Activated T-cell treated with anti-CD3 and anti-CD28 coated beads, Interleukin-2, amount 50 U/mL, for 48 hours (primary cell): ENCODE measurements around the gene ORC5.

Source experiments
- DNase-seq, 2 experiments: peaks; one replicate each; pipeline ENCODE4 v3.0.0-alpha.2; 2020

ORC5 gene

GRCh38 chr7:104124893-104125477 is 82.8 kb downstream of the ORC5 start:
- no peak for DNase-seq

GRCh38 chr7:104124469-104124868 is 83.3 kb downstream of the ORC5 start:
- no peak for DNase-seq

- no peak for DNase-seq
These were observed 84.0 kb downstream of the ORC5 start for GRCh38 chr7:104123786-104124185.

- DNase-seq, result no peak
These were observed 94.0 kb downstream of the ORC5 start for GRCh38 chr7:104113788-104114187.

GRCh38 chr7:104112623-104113022 is 95.2 kb downstream of the ORC5 start:
- no peak for DNase-seq

- no peak for DNase-seq
These were observed 96.5 kb downstream of the ORC5 start for GRCh38 chr7:104111271-104111670.

- DNase-seq, result no peak
These were observed 101.5 kb downstream of the ORC5 start for GRCh38 chr7:104106108-104106905.

- no peak for DNase-seq
These were observed 108.9 kb downstream of the ORC5 start for GRCh38 chr7:104098890-104099289.

GRCh38 chr7:104096683-104097082 is 111.1 kb downstream of the ORC5 start:
- no peak for DNase-seq

GRCh38 chr7:104093127-104093526 is 114.7 kb downstream of the ORC5 start:
- no peak for DNase-seq

- no peak for DNase-seq
These were observed 116.6 kb downstream of the ORC5 start for GRCh38 chr7:104091242-104091641.

GRCh38 chr7:104089612-104090011 is 118.2 kb downstream of the ORC5 start:
- DNase-seq, result no peak

- no peak for DNase-seq
These were observed 118.8 kb downstream of the ORC5 start for GRCh38 chr7:104089061-104089460.
